ENCODE measurements around the gene VTI1B. TPM values are rescaled to one million over a fixed set of nuclear protein-coding genes. Genes with fewer than 3 reads are reported as not detected.

Gene VTI1B
- total RNA-seq, 2 donors from 2014 or later, result 118 to 120 TPM

GRCh38 chr14:67668559-67668958 lies 5.9 kb downstream of the VTI1B start:
- Mint-ChIP-seq H3K27ac (no peak overlapping the region), H3K36me3 (ENCODE audit: low read depth) (peaks cover 5% of the 10 kb centered on the region), H3K4me1 (peaks cover 12% of the 10 kb centered on the region), H3K4me3 (no peak overlapping the region), H3K9me3 (no peaks in the 10 kb centered on the region), H3K27me3 (ENCODE audit: insufficient read depth) (no peaks in the 10 kb centered on the region)
- Histone ChIP-seq H3K27me3 (ENCODE audit: control insufficient read depth, insufficient read depth, low read length, poor library complexity, severe bottlenecking) (no peaks in the 10 kb centered on the region), H3K9me3 (ENCODE audit: control insufficient read depth, low read length) (no peaks in the 10 kb centered on the region), H3K4me1 (ENCODE audit: control insufficient read depth, insufficient read depth, low read length) (peaks cover 2% of the 10 kb centered on the region), H3K36me3 (ENCODE audit: control insufficient read depth, insufficient read depth, low read length) (no peaks in the 10 kb centered on the region), H3K9ac (ENCODE audit: extremely low read depth, low read length, poor library complexity, severe bottlenecking) (no peak overlapping the region), H3K4me3 (ENCODE audit: low read length) (no peak overlapping the region), H3K27ac (ENCODE audit: low read depth, low read length) (no peak overlapping the region)
- TF ChIP-seq CTCF (conservative IDR thresholded peaks at IDR 0.05), result no peak
- no peak for DNase-seq

GRCh38 chr14:67666750-67667449 lies 7.5 kb downstream of the VTI1B start:
- no peaks in the 10 kb centered on the region for H3K4me1 ChIP-seq (ENCODE audit: control insufficient read depth, insufficient read depth, low read length)
- H3K27ac ChIP-seq (ENCODE audit: low read depth, low read length), result no peak overlapping the region
- no peak overlapping the region for H3K4me3 Mint-ChIP-seq
- no peaks in the 10 kb centered on the region for H3K9me3 Mint-ChIP-seq
- peaks cover 9% of the 10 kb centered on the region for H3K4me1 Mint-ChIP-seq
- no peaks in the 10 kb centered on the region for H3K9me3 ChIP-seq (ENCODE audit: control insufficient read depth, low read length)
- no peak overlapping the region for H3K4me3 ChIP-seq (ENCODE audit: low read length)
- H3K27me3 Mint-ChIP-seq (ENCODE audit: insufficient read depth), result no peaks in the 10 kb centered on the region
- DNase-seq, result peak; percentile 63
- H3K9ac ChIP-seq (ENCODE audit: extremely low read depth, low read length, poor library complexity, severe bottlenecking), result no peak overlapping the region
- H3K27me3 ChIP-seq (ENCODE audit: control insufficient read depth, insufficient read depth, low read length, poor library complexity, severe bottlenecking), result no peaks in the 10 kb centered on the region
- no peaks in the 10 kb centered on the region for H3K36me3 ChIP-seq (ENCODE audit: control insufficient read depth, insufficient read depth, low read length)
- 64% methylated on average over 1 of the region's 1 CpG; no CpG with 5 or more reads in 1 of the 2 experiments for WGBS, 2 experiments (ENCODE audit: insufficient coverage in 1 of 2, insufficient read length in 1 of 2)
- TF ChIP-seq CTCF (conservative IDR thresholded peaks at IDR 0.05), result peak; percentile 76
- H3K27ac Mint-ChIP-seq, result no peak overlapping the region
- peaks cover 10% of the 10 kb centered on the region for H3K36me3 Mint-ChIP-seq (ENCODE audit: low read depth)

GRCh38 chr14:67665868-67666267 lies 8.6 kb downstream of the VTI1B start:
- Histone ChIP-seq H3K4me1 (ENCODE audit: control insufficient read depth, insufficient read depth, low read length) (no peaks in the 10 kb centered on the region), H3K27ac (ENCODE audit: low read depth, low read length) (no peak overlapping the region), H3K27me3 (ENCODE audit: control insufficient read depth, insufficient read depth, low read length, poor library complexity, severe bottlenecking) (no peaks in the 10 kb centered on the region), H3K9ac (ENCODE audit: extremely low read depth, low read length, poor library complexity, severe bottlenecking) (no peak overlapping the region), H3K36me3 (ENCODE audit: control insufficient read depth, insufficient read depth, low read length) (no peaks in the 10 kb centered on the region), H3K9me3 (ENCODE audit: control insufficient read depth, low read length) (no peaks in the 10 kb centered on the region), H3K4me3 (ENCODE audit: low read length) (no peak overlapping the region)
- WGBS, 2 experiments (ENCODE audit: insufficient coverage in 1 of 2, insufficient read length in 1 of 2), result 98 to 100% methylated on average over 2 of the region's 2 CpGs
- H3K27me3 Mint-ChIP-seq (ENCODE audit: insufficient read depth), result no peaks in the 10 kb centered on the region
- no peak for DNase-seq
- H3K4me3 Mint-ChIP-seq, result no peak overlapping the region
- H3K9me3 Mint-ChIP-seq, result no peaks in the 10 kb centered on the region
- peaks cover 12% of the 10 kb centered on the region for H3K36me3 Mint-ChIP-seq (ENCODE audit: low read depth)
- no peak overlapping the region for H3K27ac Mint-ChIP-seq
- H3K4me1 Mint-ChIP-seq, result peaks cover 9% of the 10 kb centered on the region
- no peak for TF ChIP-seq CTCF (conservative IDR thresholded peaks at IDR 0.05)
